MM.1S (cell line): ENCODE measurements around the gene CCDC181.

ENCODE experiments used
- DNase-seq: peaks from one replicate; pipeline ENCODE4 v3.0.0-alpha.2; 2015
- H2AFZ ChIP-seq: fragments of 300-600 bp; sonication (generic); 2 replicates; pipeline ENCODE4 v1.6.0; 2016; ENCODE audit warnings: antibody characterized with exemption, low read length
- H3F3A ChIP-seq: fragments of 300-600 bp; sonication (generic); 2 replicates; pipeline ENCODE4 v1.6.1; 2016; ENCODE audit warnings: mild to moderate bottlenecking, antibody characterized with exemption, low read length, moderate library complexity, mixed read lengths; ENCODE audit not compliant: insufficient read depth
- H3K27ac ChIP-seq: fragments of 300-600 bp; sonication (generic); 2 replicates; pipeline ENCODE4 v1.5.1; 2016; ENCODE audit warnings: mild to moderate bottlenecking, low read length
- H3K27me3 ChIP-seq: fragments of 300-600 bp; sonication (generic); replicated peaks from 2 replicates; pipeline ENCODE4 v1.6.0; 2016; ENCODE audit warnings: low read length; ENCODE audit not compliant: insufficient read depth
- H3K36me3 ChIP-seq: fragments of 300-600 bp; sonication (generic); replicated peaks from 2 replicates; pipeline ENCODE4 v1.6.1; 2016; ENCODE audit warnings: mild to moderate bottlenecking, low read length, mixed read lengths; ENCODE audit not compliant: insufficient read depth
- H3K4me1 ChIP-seq: fragments of 300-600 bp; sonication (generic); 2 replicates; pipeline ENCODE4 v1.6.1; 2016; ENCODE audit warnings: low read length, mixed read lengths
- H3K4me2 ChIP-seq: fragments of 300-600 bp; sonication (generic); 2 replicates; pipeline ENCODE4 v1.6.0; 2016; ENCODE audit warnings: low read depth, low read length
- H3K4me3 ChIP-seq: fragments of 300-600 bp; sonication (generic); 2 replicates; pipeline ENCODE4 v1.5.1; 2016; ENCODE audit warnings: low read length, mixed read lengths
- H3K79me2 ChIP-seq: fragments of 300-600 bp; sonication (generic); 2 replicates; pipeline ENCODE4 v1.6.1; 2016; ENCODE audit warnings: mixed run types, low read length, mixed read lengths
- H3K9ac ChIP-seq: fragments of 300-600 bp; sonication (generic); 2 replicates; pipeline ENCODE4 v1.6.1; 2016; ENCODE audit warnings: low read length, mixed read lengths
- H3K9me2 ChIP-seq: fragments of 300-600 bp; sonication (generic); replicated peaks from 2 replicates; pipeline ENCODE4 v1.6.1; 2016; ENCODE audit warnings: mild to moderate bottlenecking, low read length, mixed read lengths; ENCODE audit not compliant: insufficient read depth
- H3K9me3 ChIP-seq: fragments of 300-600 bp; sonication (generic); replicated peaks from 2 replicates; pipeline ENCODE4 v1.6.1; 2016; ENCODE audit warnings: mild to moderate bottlenecking, low read length, mixed read lengths; ENCODE audit not compliant: insufficient read depth
- H4K20me1 ChIP-seq: fragments of 300-600 bp; sonication (generic); 2 replicates; pipeline ENCODE4 v1.6.1; 2016; ENCODE audit warnings: mild to moderate bottlenecking, low read length, moderate library complexity, mixed read lengths; ENCODE audit not compliant: insufficient read depth
- CTCF ChIP-seq: fragments of 300-600 bp; sonication (generic); IDR thresholded peaks from 2 replicates; pipeline ENCODE4 v1.5.1; 2016; ENCODE audit warnings: antibody characterized with exemption, low read length, mixed read lengths
- EZH2 ChIP-seq: fragments of 300-600 bp; sonication (generic); optimal IDR thresholded peaks from 2 replicates; pipeline ENCODE3; 2017; ENCODE audit warnings: low read depth, mild to moderate bottlenecking, antibody characterized with exemption, low read length, mixed read lengths
- EZH2phosphoT487 ChIP-seq: fragments of 300-600 bp; sonication (generic); IDR thresholded peaks from 2 replicates; pipeline ENCODE4 v1.6.1; 2018; ENCODE audit warnings: antibody characterized with exemption, low read length

The CCDC181 gene

DNA sequence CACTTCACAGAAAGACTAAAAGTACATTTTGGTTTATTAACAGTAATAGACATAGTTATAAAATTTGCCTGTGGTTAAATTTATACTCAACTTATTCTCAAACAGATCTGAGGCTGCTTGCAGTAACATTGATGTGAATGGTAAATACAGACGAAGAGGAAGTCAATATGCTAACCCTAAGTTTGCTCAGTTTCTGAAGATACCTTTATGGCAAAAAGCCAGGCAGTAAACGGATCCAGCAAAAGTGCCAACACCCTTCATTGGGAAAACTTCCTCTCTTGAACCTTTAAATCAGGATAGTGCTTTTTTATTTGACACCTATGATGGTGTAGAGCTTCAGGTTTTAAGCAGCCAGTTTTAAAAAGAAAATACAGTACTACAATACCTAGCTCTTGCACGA, 16.6 kb upstream of the CCDC181 start:
- no peaks in the 10 kb centered on the region for H3K36me3 ChIP-seq
- H3K9me3 ChIP-seq: no peaks in the 10 kb centered on the region
- no peak overlapping the region for H3K4me3 ChIP-seq
- H3K79me2 ChIP-seq: no peaks in the 10 kb centered on the region
- no peak overlapping the region for H3K4me2 ChIP-seq
- no peaks in the 10 kb centered on the region for H3K27me3 ChIP-seq
- TF ChIP-seq CTCF (no peak), EZH2phosphoT487 (no peak), EZH2 (no peak)
- no peaks in the 10 kb centered on the region for H3K4me1 ChIP-seq
- no peak overlapping the region for H3K9ac ChIP-seq
- H4K20me1 ChIP-seq: no peaks in the 10 kb centered on the region
- H2AFZ ChIP-seq: no peak overlapping the region
- H3F3A ChIP-seq: no peaks in the 10 kb centered on the region
- DNase-seq: no peak
- H3K27ac ChIP-seq: no peak overlapping the region
- H3K9me2 ChIP-seq: no peaks in the 10 kb centered on the region

GRCh38 chr1:169426174-169426705, 1.0 kb downstream of the CCDC181 start:
- H3K4me3 ChIP-seq: no peak overlapping the region
- no peak overlapping the region for H3K9ac ChIP-seq

GRCh38 chr1:169421309-169421708, 6.0 kb downstream of the CCDC181 start:
- Histone ChIP-seq H3K9me3 (no peaks in the 10 kb centered on the region), H3K27ac (no peak overlapping the region), H3K4me2 (no peak overlapping the region), H3K9me2 (no peaks in the 10 kb centered on the region), H3K36me3 (no peaks in the 10 kb centered on the region), H3K79me2 (no peaks in the 10 kb centered on the region), H3K4me3 (no peak overlapping the region), H3K9ac (no peak overlapping the region), H4K20me1 (no peaks in the 10 kb centered on the region), H3K27me3 (no peaks in the 10 kb centered on the region), H3F3A (no peaks in the 10 kb centered on the region), H2AFZ (no peak overlapping the region), H3K4me1 (no peaks in the 10 kb centered on the region)
- DNase-seq: no peak
- TF ChIP-seq EZH2 (no peak), CTCF (no peak), EZH2phosphoT487 (no peak)

More at GRCh38 chr1:169426174-169426705, 1.0 kb downstream of the CCDC181 start:
- Histone ChIP-seq H2AFZ (no peak overlapping the region), H3K9me2 (no peaks in the 10 kb centered on the region), H3K27ac (no peak overlapping the region), H4K20me1 (no peaks in the 10 kb centered on the region), H3K36me3 (no peaks in the 10 kb centered on the region), H3K79me2 (no peaks in the 10 kb centered on the region), H3K9me3 (no peaks in the 10 kb centered on the region), H3K27me3 (no peaks in the 10 kb centered on the region), H3F3A (no peaks in the 10 kb centered on the region), H3K4me2 (no peak overlapping the region), H3K4me1 (no peaks in the 10 kb centered on the region)
- DNase-seq: no peak
- TF ChIP-seq EZH2 (no peak), EZH2phosphoT487 (no peak), CTCF (no peak)
